ENCODE measurements around the gene ACAA1. TPM values are rescaled to one million over a fixed set of nuclear protein-coding genes. Genes with fewer than 3 reads are reported as not detected.

Gene ACAA1
- total and polyA plus RNA-seq, 2 of the 13 experiments (the other 11 are each of a cell fraction or from before 2014, with no cell fraction given), result 60.8 to 188 TPM

- TF ChIP-seq ZBTB1 (CRISPR knock-in tag; IDR thresholded peaks at IDR 0.05; ENCODE audit: borderline replicate concordance) (no peak), ZBTB14 (CRISPR knock-in tag; IDR thresholded peaks at IDR 0.05) (no peak), U2AF2 (IDR thresholded peaks at IDR 0.05; ENCODE audit: low read depth, low read length) (no peak)
Measured at GRCh38 chr3:38125305-38126120, 11.4 kb downstream of the ACAA1 start (continued).

GRCh38 chr3:38124324-38125122 is 12.4 kb downstream of the ACAA1 start:
- no TSS peak for BruUV-seq (replicated peaks)
- intact Hi-C loops (cut with micrococcal nuclease; ENCODE audit: unreplicated experiment) (no loop called here), in situ Hi-C loops (cut with HindIII; ENCODE audit: extremely low pct_ligation_motif_present, low pct_unique_long_range_greater_than_20kb) (loop anchor here (25.0 kb wide), 1 partner anchor 338 kb away; the partner anchor contains the start of gene ACVR2B)
- WGBS (ENCODE audit: low lambda C conversion rate), result 94% methylated on average over 7 of the region's 7 CpGs
- TF ChIP-seq RBFOX2 (IDR thresholded peaks at IDR 0.05; ENCODE audit: low read depth, low read length), result peak; percentile 35; the same call in 1 of the 2 replicates
- TF ChIP-seq ZNF577 (CRISPR knock-in tag; IDR thresholded peaks at IDR 0.05; ENCODE audit: borderline replicate concordance, low read depth), result no peak
- Histone ChIP-seq H3K27ac (ENCODE audit: extremely low read length, insufficient read depth, low read length) (no peak overlapping the region), H3K4me3 (replicated peaks in 1 of 3; ENCODE audit: insufficient read depth in 1 of 3, low read depth in 2 of 3, low read length in 3 of 3) (no peak overlapping the region), H2AFZ (ENCODE audit: low read length) (no peak overlapping the region), H3K4me1 (ENCODE audit: insufficient read depth, low read length) (peaks cover 75% of the 10 kb centered on the region), H3K9ac (ENCODE audit: insufficient read depth, low read depth, low read length) (no peak overlapping the region), H3K4me2 (ENCODE audit: low read depth, low read length) (no peak overlapping the region), H3K36me3 (replicated peaks in 1 of 2; ENCODE audit: control insufficient read depth in 1 of 2, insufficient read depth in 2 of 2, low read length in 2 of 2) (peaks cover 49 to 92% of the 10 kb centered on the region in 2 experiments), H3K27me3 (ENCODE audit: control insufficient read depth in 1 of 2, insufficient read depth in 2 of 2, low read length in 2 of 2) (no peaks in the 10 kb centered on the region), H4K20me1 (ENCODE audit: insufficient read depth, low read length) (peaks cover 56% of the 10 kb centered on the region), H3K79me2 (ENCODE audit: insufficient read depth, low read length) (peaks cover 22% of the 10 kb centered on the region), H3K9me3 (ENCODE audit: low read length) (no peaks in the 10 kb centered on the region)
- ATAC-seq, result no peak
- DNase-seq (ENCODE audit: low spot score), result no peak
- POLR2A ChIA-PET, result interaction anchor here (2.1 kb wide), 1 partner anchor 9 kb away, joined by 12 read pairs; no protein-coding TSS in a partner anchor
- no peak for FAIRE-seq
- CTCF ChIA-PET (ENCODE audit: low intra/inter-chr PET ratio, low total read pairs), result no interaction called here
